GM12878 (cell line): ENCODE data around the gene STEAP2. TPM values are rescaled to one million over a fixed set of nuclear protein-coding genes. Genes with fewer than 3 reads are reported as not detected.

Experiments used
- ATAC-seq: fragments of 200-7000 bp; cut with Tn5 transposase; 3 replicates; pipeline ENCODE4 v1.9.1; 2020; ENCODE audit warnings: mild to moderate bottlenecking, moderate library complexity
- BruUV-seq: library from RNA; stranded (reverse); fragments of 400-500 nt; replicated peaks from 2 replicates; lab custom pipeline; 2021; lab: Mats Ljungman, UMichigan
- CTCF ChIA-PET: fragments of 300-600 bp; sonication (Branson Sonifier 250); formaldehyde crosslinking; extraction: SDS; loops from one replicate; lab custom pipeline; 2021; ENCODE audit warnings: inconsistent platforms; lab: Yijun Ruan, JAX
- POLR2A ChIA-PET: fragments of 350-600 bp; formaldehyde crosslinking; extraction: SDS; loops from one replicate; lab custom pipeline; 2021; ENCODE audit warnings: inconsistent platforms; lab: Charles Lee
- RAD21 ChIA-PET: fragments of 300-600 bp; sonication (Branson Sonifier 250); formaldehyde crosslinking; loops from one replicate; lab custom pipeline; 2023; ENCODE audit warnings: antibody characterized with exemption; ENCODE audit not compliant: unreplicated experiment; lab: Charles Lee
- SMC1A ChIA-PET: fragments of 300-600 bp; sonication (Branson Sonifier 250); formaldehyde crosslinking; loops from one replicate; lab custom pipeline; 2023; ENCODE audit not compliant: unreplicated experiment, uncharacterized antibody; lab: Charles Lee
- DNase-seq: peaks from one replicate; pipeline ENCODE4 v3.0.0-alpha.2; 2011; ENCODE audit warnings: low read depth, low spot score
- FAIRE-seq: peaks from 3 replicates; lab custom pipeline; 2011; peaks lifted over from hg19 to GRCh38; lab: Jason Lieb, UNC
- H2AFZ ChIP-seq: 2 replicates; pipeline ENCODE4 v1.6.0; 2011; ENCODE audit warnings: low read depth, low read length, control low read depth; ENCODE audit not compliant: control insufficient read depth
- H3K27ac ChIP-seq: 2 replicates; pipeline ENCODE4 v1.5.1; 2011; ENCODE audit warnings: control low read depth; ENCODE audit not compliant: control insufficient read depth, insufficient read depth
- H3K27me3 ChIP-seq, 2 experiments: replicated peaks in 1 of 2; 2 replicates each; pipeline versions ENCODE4 v1.6.0 to v1.6.1; 2011; ENCODE audit warnings: low read length in 1 of 2; ENCODE audit not compliant: control insufficient read depth in 2 of 2, insufficient read depth in 2 of 2
- H3K36me3 ChIP-seq, 2 experiments: 2 replicates each; pipeline ENCODE4 v1.5.1; 2011; ENCODE audit warnings: low read length in 1 of 2; ENCODE audit not compliant: control insufficient read depth in 2 of 2, insufficient read depth in 2 of 2
- H3K4me1 ChIP-seq: 2 replicates; pipeline ENCODE4 v1.6.1; 2011; ENCODE audit warnings: mild to moderate bottlenecking, low read length, moderate library complexity, mixed read lengths; ENCODE audit not compliant: control insufficient read depth, insufficient read depth
- H3K4me2 ChIP-seq: 2 replicates; pipeline ENCODE4 v1.6.0; 2011; ENCODE audit warnings: control low read depth; ENCODE audit not compliant: control insufficient read depth, insufficient read depth
- H3K4me3 ChIP-seq: fragments of 200-600 bp; sonication (generic); 2 replicates; pipeline ENCODE4 v1.5.1; 2016
- H3K79me2 ChIP-seq: 2 replicates; pipeline ENCODE4 v1.6.0; 2011; ENCODE audit warnings: low read length; ENCODE audit not compliant: control insufficient read depth, insufficient read depth
- H3K9ac ChIP-seq: 2 replicates; pipeline ENCODE4 v1.8.0; 2011; ENCODE audit warnings: low read length, control low read depth, mixed read lengths; ENCODE audit not compliant: control insufficient read depth, insufficient read depth
- H3K9me3 ChIP-seq: replicated peaks from 3 replicates; pipeline ENCODE4 v1.5.1; 2011; ENCODE audit warnings: mild to moderate bottlenecking, low read length; ENCODE audit not compliant: control insufficient read depth, insufficient read depth
- H4K20me1 ChIP-seq: 2 replicates; pipeline ENCODE4 v1.6.0; 2011; ENCODE audit not compliant: control insufficient read depth, insufficient read depth
- CREB1 ChIP-seq: IDR thresholded peaks from 2 replicates; pipeline ENCODE4 v1.6.1; 2012; ENCODE audit warnings: low read depth, mild to moderate bottlenecking, inconsistent platforms
- FOXK2 ChIP-seq: fragments of 450-650 bp; IDR thresholded peaks from 2 replicates; pipeline ENCODE4 v1.6.1; 2017; ENCODE audit warnings: mild to moderate bottlenecking, moderate library complexity
- GABPA ChIP-seq: IDR thresholded peaks from 2 replicates; pipeline ENCODE4 v1.6.1; 2014; ENCODE audit warnings: antibody characterized with exemption, low read depth, mild to moderate bottlenecking, inconsistent platforms
- MYC ChIP-seq: IDR thresholded peaks from 2 replicates; pipeline ENCODE4 v1.6.1; 2011; ENCODE audit warnings: mild to moderate bottlenecking, low read length, moderate library complexity, inconsistent platforms; ENCODE audit not compliant: insufficient read depth, insufficient replicate concordance, insufficient read length, severe bottlenecking
- POLR2A ChIP-seq: IDR thresholded peaks from 2 replicates; pipeline ENCODE4 v1.6.1; 2011; ENCODE audit warnings: low read depth, mild to moderate bottlenecking, low read length
- TCF7 ChIP-seq: IDR thresholded peaks from 2 replicates; pipeline ENCODE4 v1.6.1; 2014; ENCODE audit warnings: antibody characterized with exemption, borderline replicate concordance
- ZZZ3 ChIP-seq: IDR thresholded peaks from 2 replicates; pipeline ENCODE4 v1.6.1; 2011; ENCODE audit warnings: low read depth; ENCODE audit not compliant: control insufficient read depth, insufficient read length
- WGBS: methylation state at CpG from one replicate; pipeline ENCODE4 v1.1.6; 2016; ENCODE audit warnings: low lambda C conversion rate; ENCODE audit not compliant: insufficient replicate concordance, insufficient coverage; ENCODE audit errors: missing lambda C conversion rate; 5-methylcytosine and 5-hydroxymethylcytosine counted together
- in situ Hi-C: fragments of 300-500 bp; cut with MboI; formaldehyde crosslinking; loops from 9 replicates; pipeline ENCODE4 v1.14.3; 2018; ENCODE audit warnings: mixed read lengths
- intact Hi-C: fragments of 100-400 bp; cut with micrococcal nuclease; formaldehyde crosslinking; loops from one replicate; pipeline ENCODE4 v1.14.2; 2022; ENCODE audit not compliant: unreplicated experiment
- polyA plus RNA-seq, 11 experiments: library from polyadenylated mRNA; depleted of rRNA in 4 of 11; unstranded in 6 of 11; stranded (reverse) in 5 of 11; fragments of >200 nt; fragmentation: Nextera tagmentation in 4 of 11; fragmentation: Illumina TruSeq in 1 of 11; extraction: Ambion mirVana in 4 of 11; extraction: Trizol in 1 of 11; gene quantifications; 1 replicate in 1 of 11; 2 replicates in 10 of 11; pipeline versions ENCODE4 v1.2.1 to v1.2.3, GENCODE V29; 2011 to 2016; ENCODE audit warnings: inconsistent platforms in 2 of 11, missing spikeins in 2 of 11, low read depth in 1 of 11
- total RNA-seq, 4 experiments: library from RNA; depleted of rRNA in 3 of 4; stranded (reverse); fragments of >200 nt in 3 of 4; fragmentation: Illumina TruSeq in 1 of 4; extraction: Trizol in 1 of 4; gene quantifications; 2 replicates each; pipeline versions ENCODE4 v1.2.1 to v1.2.3, GENCODE V29; 2013 to 2021
- TF ChIP-seq, protein P1 (sequence below): IDR thresholded peaks from 2 replicates; pipeline ENCODE4 v1.6.1; 2012; ENCODE audit warnings: low read length, inconsistent platforms
- TF ChIP-seq, protein P2 (sequence below): fragments of 450-650 bp; formaldehyde crosslinking; IDR thresholded peaks from 2 replicates; pipeline ENCODE4 v1.5.0; 2022; ENCODE audit warnings: mild to moderate bottlenecking, missing genetic modification characterization
- TF ChIP-seq, protein P3 (sequence below): fragments of 450-650 bp; IDR thresholded peaks from 2 replicates; pipeline ENCODE4 v1.6.1; 2018; ENCODE audit warnings: borderline replicate concordance, mild to moderate bottlenecking; ENCODE audit not compliant: partially characterized antibody

Gene STEAP2
- total and polyA plus RNA-seq, 10 of the 15 experiments (the other 5 are each of a cell fraction or from before 2014, with no cell fraction given): 0.64 to 17.6 (median 1.8) TPM

DNA sequence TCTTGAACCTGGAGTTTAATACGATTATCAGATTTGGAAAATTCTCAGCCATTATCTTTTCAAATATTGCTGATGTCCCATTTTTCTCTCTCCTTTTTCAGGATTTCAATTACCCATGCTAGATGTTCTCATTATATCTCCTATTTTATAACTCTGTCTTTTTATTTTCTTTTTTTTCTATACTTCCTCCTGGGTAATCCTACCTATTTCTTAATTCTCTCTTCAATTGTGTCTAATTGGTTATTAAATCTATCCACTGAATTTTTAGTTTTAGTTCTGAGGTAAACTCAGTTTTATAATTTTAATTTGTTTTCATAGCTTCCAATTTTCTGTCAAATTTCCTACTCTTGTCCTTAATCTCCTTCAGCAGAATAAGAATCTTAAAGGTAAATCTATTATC lies 41.6 kb upstream of the STEAP2 start:
- DNase-seq: no peak
- 32% methylated on average over 1 of the region's 1 CpG for whole genome bisulfite sequencing
- Histone ChIP-seq H2AFZ (no peak overlapping the region), H3K27me3 (no peaks in the 10 kb centered on the region), H3K27ac (no peak overlapping the region), H3K4me2 (no peak overlapping the region), H3K79me2 (no peaks in the 10 kb centered on the region), H3K4me3 (no peak overlapping the region), H3K9ac (no peak overlapping the region), H3K9me3 (no peaks in the 10 kb centered on the region; the same call in 2 of the 3 replicates), H4K20me1 (no peaks in the 10 kb centered on the region), H3K4me1 (no peaks in the 10 kb centered on the region), H3K36me3 (no peaks in the 10 kb centered on the region)
- ChIA-PET SMC1A (interaction anchor here (1.0 to 1.2 kb wide), 4 partner anchors 10 to 74 kb away, joined by 3 to 5 read pairs (median 3); partner anchors contain the start of gene STEAP1), CTCF (interaction anchor here (0.8 kb wide), 1 partner anchor 70 kb away, joined by 3 read pairs; no protein-coding TSS in a partner anchor), RAD21 (no interaction called here), POLR2A (no interaction called here)
- ATAC-seq: no peak
- BruUV-seq: no TSS peak
- TF ChIP-seq, protein P1, sequence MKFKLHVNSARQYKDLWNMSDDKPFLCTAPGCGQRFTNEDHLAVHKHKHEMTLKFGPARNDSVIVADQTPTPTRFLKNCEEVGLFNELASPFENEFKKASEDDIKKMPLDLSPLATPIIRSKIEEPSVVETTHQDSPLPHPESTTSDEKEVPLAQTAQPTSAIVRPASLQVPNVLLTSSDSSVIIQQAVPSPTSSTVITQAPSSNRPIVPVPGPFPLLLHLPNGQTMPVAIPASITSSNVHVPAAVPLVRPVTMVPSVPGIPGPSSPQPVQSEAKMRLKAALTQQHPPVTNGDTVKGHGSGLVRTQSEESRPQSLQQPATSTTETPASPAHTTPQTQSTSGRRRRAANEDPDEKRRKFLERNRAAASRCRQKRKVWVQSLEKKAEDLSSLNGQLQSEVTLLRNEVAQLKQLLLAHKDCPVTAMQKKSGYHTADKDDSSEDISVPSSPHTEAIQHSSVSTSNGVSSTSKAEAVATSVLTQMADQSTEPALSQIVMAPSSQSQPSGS: no peak
- TF ChIP-seq FOXK2 (no peak), TCF7 (no peak), GABPA (no peak), POLR2A (no peak), ZZZ3 (no peak), MYC (no peak), CREB1 (no peak)
- TF ChIP-seq, protein P2, sequence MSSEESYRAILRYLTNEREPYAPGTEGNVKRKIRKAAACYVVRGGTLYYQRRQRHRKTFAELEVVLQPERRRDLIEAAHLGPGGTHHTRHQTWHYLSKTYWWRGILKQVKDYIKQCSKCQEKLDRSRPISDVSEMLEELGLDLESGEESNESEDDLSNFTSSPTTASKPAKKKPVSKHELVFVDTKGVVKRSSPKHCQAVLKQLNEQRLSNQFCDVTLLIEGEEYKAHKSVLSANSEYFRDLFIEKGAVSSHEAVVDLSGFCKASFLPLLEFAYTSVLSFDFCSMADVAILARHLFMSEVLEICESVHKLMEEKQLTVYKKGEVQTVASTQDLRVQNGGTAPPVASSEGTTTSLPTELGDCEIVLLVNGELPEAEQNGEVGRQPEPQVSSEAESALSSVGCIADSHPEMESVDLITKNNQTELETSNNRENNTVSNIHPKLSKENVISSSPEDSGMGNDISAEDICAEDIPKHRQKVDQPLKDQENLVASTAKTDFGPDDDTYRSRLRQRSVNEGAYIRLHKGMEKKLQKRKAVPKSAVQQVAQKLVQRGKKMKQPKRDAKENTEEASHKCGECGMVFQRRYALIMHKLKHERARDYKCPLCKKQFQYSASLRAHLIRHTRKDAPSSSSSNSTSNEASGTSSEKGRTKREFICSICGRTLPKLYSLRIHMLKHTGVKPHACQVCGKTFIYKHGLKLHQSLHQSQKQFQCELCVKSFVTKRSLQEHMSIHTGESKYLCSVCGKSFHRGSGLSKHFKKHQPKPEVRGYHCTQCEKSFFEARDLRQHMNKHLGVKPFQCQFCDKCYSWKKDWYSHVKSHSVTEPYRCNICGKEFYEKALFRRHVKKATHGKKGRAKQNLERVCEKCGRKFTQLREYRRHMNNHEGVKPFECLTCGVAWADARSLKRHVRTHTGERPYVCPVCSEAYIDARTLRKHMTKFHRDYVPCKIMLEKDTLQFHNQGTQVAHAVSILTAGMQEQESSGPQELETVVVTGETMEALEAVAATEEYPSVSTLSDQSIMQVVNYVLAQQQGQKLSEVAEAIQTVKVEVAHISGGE (CRISPR knock-in tag): no peak
- TF ChIP-seq, protein P3, sequence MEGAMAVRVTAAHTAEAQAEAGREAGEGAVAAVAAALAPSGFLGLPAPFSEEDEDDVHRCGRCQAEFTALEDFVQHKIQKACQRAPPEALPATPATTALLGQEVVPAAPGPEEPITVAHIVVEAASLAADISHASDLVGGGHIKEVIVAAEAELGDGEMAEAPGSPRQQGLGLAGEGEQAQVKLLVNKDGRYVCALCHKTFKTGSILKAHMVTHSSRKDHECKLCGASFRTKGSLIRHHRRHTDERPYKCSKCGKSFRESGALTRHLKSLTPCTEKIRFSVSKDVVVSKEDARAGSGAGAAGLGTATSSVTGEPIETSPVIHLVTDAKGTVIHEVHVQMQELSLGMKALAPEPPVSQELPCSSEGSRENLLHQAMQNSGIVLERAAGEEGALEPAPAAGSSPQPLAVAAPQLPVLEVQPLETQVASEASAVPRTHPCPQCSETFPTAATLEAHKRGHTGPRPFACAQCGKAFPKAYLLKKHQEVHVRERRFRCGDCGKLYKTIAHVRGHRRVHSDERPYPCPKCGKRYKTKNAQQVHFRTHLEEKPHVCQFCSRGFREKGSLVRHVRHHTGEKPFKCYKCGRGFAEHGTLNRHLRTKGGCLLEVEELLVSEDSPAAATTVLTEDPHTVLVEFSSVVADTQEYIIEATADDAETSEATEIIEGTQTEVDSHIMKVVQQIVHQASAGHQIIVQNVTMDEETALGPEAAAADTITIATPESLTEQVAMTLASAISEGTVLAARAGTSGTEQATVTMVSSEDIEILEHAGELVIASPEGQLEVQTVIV: no peak
- intact Hi-C loops (no loop called here), in situ Hi-C loops (loop anchor here (5.0 kb wide), 1 partner anchor 72 kb away; no protein-coding TSS in a partner anchor)
- no peak for FAIRE-seq
